GM19099 (cell line): ENCODE measurements around the gene RALY.

Experiments
- POLR2A ChIP-seq: IDR thresholded peaks from 3 replicates; pipeline ENCODE4 v1.6.1; 2011; ENCODE audit warnings: low read depth; ENCODE audit not compliant: insufficient read length; ENCODE audit errors: extremely low read depth

RALY gene

GRCh38 chr20:33981964-33982363 is 11.7 kb upstream of the RALY start:
- TF ChIP-seq POLR2A: no peak

GRCh38 chr20:33983371-33983770 is 10.3 kb upstream of the RALY start:
- TF ChIP-seq POLR2A: no peak

GRCh38 chr20:33984182-33984719 is 9.5 kb upstream of the RALY start:
- TF ChIP-seq POLR2A: no peak

- no peak for TF ChIP-seq POLR2A
Observed at GRCh38 chr20:33985280-33985679, 8.4 kb upstream of the RALY start.

GRCh38 chr20:33985830-33986229 is 7.9 kb upstream of the RALY start:
- no peak for TF ChIP-seq POLR2A

- no peak for TF ChIP-seq POLR2A
Observed at GRCh38 chr20:33986560-33987216, 7.0 kb upstream of the RALY start.

- TF ChIP-seq POLR2A: no peak
Observed at GRCh38 chr20:33990075-33990474, 3.6 kb upstream of the RALY start.

- no peak for TF ChIP-seq POLR2A
Observed at GRCh38 chr20:33991502-33991901, 2.2 kb upstream of the RALY start.

- no peak for TF ChIP-seq POLR2A
Observed at GRCh38 chr20:33992145-33992922, 1.4 kb upstream of the RALY start.

GRCh38 chr20:33992923-33993575 is 662 bp upstream of the RALY start:
- peak; percentile 92 for TF ChIP-seq POLR2A

GRCh38 chr20:33994222-33994913 is 657 bp downstream of the RALY start:
- TF ChIP-seq POLR2A: no peak

GRCh38 chr20:33995053-33995831 is 1.5 kb downstream of the RALY start:
- no peak for TF ChIP-seq POLR2A

GRCh38 chr20:33999025-33999649 is 5.4 kb downstream of the RALY start:
- no peak for TF ChIP-seq POLR2A

GRCh38 chr20:34001378-34001777 is 7.7 kb downstream of the RALY start:
- no peak for TF ChIP-seq POLR2A
